CD4-positive, alpha-beta T cell treated with Interleukin-15 for 4 hours (primary cell): Measurements from ENCODE around the gene SVIL.
"Not testable (repeated sequence)": the region's sequence is repeated elsewhere in the genome, so short reads cannot be mapped to it uniquely, and the experiment has no call there.

Experiments
- DNase-seq: peaks from one replicate; pipeline ENCODE4 v3.0.0-alpha.2; 2020; ENCODE audit warnings: low spot score

SVIL gene

GRCh38 chr10:29620112-29620690 is 14.6 kb downstream of the SVIL start:
- no peak for DNase-seq

GRCh38 chr10:29619241-29619669 is 15.5 kb downstream of the SVIL start:
- no peak for DNase-seq

GRCh38 chr10:29618341-29619171 is 16.2 kb downstream of the SVIL start:
- no peak for DNase-seq

GRCh38 chr10:29617880-29618340 is 16.9 kb downstream of the SVIL start:
- DNase-seq, result no peak

GRCh38 chr10:29616542-29616941 is 18.2 kb downstream of the SVIL start:
- DNase-seq, result no peak

GRCh38 chr10:29615195-29615594 is 19.6 kb downstream of the SVIL start:
- DNase-seq, result no peak

GRCh38 chr10:29614289-29614688 is 20.5 kb downstream of the SVIL start:
- DNase-seq, result not testable (repeated sequence)

- DNase-seq, result no peak
Measured at GRCh38 chr10:29613791-29614190, 21.0 kb downstream of the SVIL start.

- DNase-seq, result no peak
Measured at GRCh38 chr10:29613196-29613595, 21.6 kb downstream of the SVIL start.

GRCh38 chr10:29612657-29613056 is 22.1 kb downstream of the SVIL start:
- no peak for DNase-seq

- no peak for DNase-seq
Measured at GRCh38 chr10:29611781-29612381, 22.9 kb downstream of the SVIL start.

- no peak for DNase-seq
Measured at GRCh38 chr10:29610876-29611647, 23.7 kb downstream of the SVIL start.

- not testable (repeated sequence) for DNase-seq
Measured at GRCh38 chr10:29610331-29610730, 24.4 kb downstream of the SVIL start.

GRCh38 chr10:29609696-29610095 is 25.1 kb downstream of the SVIL start:
- no peak for DNase-seq

- no peak for DNase-seq
Measured at GRCh38 chr10:29608476-29609301, 26.1 kb downstream of the SVIL start.

- DNase-seq, result no peak
Measured at GRCh38 chr10:29608062-29608461, 26.7 kb downstream of the SVIL start.

- no peak for DNase-seq
Measured at GRCh38 chr10:29607576-29607975, 27.2 kb downstream of the SVIL start.

GRCh38 chr10:29606693-29607092 is 28.1 kb downstream of the SVIL start:
- not testable (repeated sequence) for DNase-seq

- no peak for DNase-seq
Measured at GRCh38 chr10:29604291-29604825, 30.4 kb downstream of the SVIL start.

GRCh38 chr10:29603223-29603896 is 31.4 kb downstream of the SVIL start:
- DNase-seq, result no peak

- DNase-seq, result no peak
Measured at GRCh38 chr10:29600821-29601220, 34.0 kb downstream of the SVIL start.
